Measurements from ENCODE around the gene TPRG1. TPM values are rescaled to one million over a fixed set of nuclear protein-coding genes. Genes with fewer than 3 reads are reported as not detected.

The TPRG1 gene, protein sequence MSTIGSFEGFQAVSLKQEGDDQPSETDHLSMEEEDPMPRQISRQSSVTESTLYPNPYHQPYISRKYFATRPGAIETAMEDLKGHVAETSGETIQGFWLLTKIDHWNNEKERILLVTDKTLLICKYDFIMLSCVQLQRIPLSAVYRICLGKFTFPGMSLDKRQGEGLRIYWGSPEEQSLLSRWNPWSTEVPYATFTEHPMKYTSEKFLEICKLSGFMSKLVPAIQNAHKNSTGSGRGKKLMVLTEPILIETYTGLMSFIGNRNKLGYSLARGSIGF
- total RNA-seq, result 10 to 100 TPM in 3 of 4 donors, 1 to 10 TPM in 1; 6.1 to 24.5 (median 11.9) TPM
- 1 to 10 TPM in 2 of 3 donors, under 1 TPM in 1; 0.78 to 9.9 (median 1.6) TPM for polyA plus RNA-seq
- long read RNA-seq, donor 1, partial matches to known transcripts, result 1 of 4 reads
- long read RNA-seq, donor 1, other reads (novel, unspliced or antisense), result 3 of 4 reads
- long read RNA-seq, donor 2, partial matches to known transcripts, result 0 of 2 reads
- long read RNA-seq, donor 2, other reads (novel, unspliced or antisense), result 2 of 2 reads

- Histone ChIP-seq H3K9me3 (no peaks in the 10 kb centered on the region), H3K4me3 (no peak within 1 kb of the TSS), H3K27ac (peak within 1 kb of the TSS; percentile 3), H3K36me3 (ENCODE audit: insufficient read depth in 1 of 2, low read depth in 1 of 2) (no peaks in the 10 kb centered on the region), H3K27me3 (ENCODE audit: insufficient read depth in 3 of 3, low read length in 2 of 3) (peaks cover 0 to 3% (median 0%) of the 10 kb centered on the region in 3 donors), H3K4me1 (no peaks in the 10 kb centered on the region)
- no peak for ATAC-seq
- no peak for TF ChIP-seq CTCF (IDR thresholded peaks at IDR 0.05)
- intact Hi-C loops (cut with DNase I), result no loop called here
- 74 to 88% (median 83%) methylated on average over 1 of the region's 1 CpG for WGBS, 3 donors
- DNase-seq, result no peak
Observed at GRCh38 chr3:189171707-189172106, at the start of gene TPRG1. Gene TPRG1 (plus strand): TSS chr3:189171971. CDS start chr3:189207385, 35,414 bp downstream.

DNA sequence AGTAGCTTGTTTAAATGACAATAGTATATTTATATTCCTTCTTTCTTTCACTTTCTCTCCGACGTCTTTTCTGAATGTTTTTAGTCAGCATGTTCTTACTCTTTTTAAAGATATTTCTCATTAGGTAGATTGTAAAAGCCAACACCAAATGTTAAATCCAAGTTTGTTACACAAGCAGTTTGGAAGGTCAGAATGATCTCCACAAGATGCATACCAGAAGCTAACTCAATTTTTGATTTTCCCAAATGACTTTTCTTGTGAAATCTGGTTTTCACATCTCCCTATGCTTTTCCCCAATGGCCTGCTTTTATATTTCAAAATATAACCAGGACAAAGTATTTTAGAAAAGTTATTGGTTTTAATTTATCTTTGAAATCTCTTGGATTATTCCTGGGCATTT lies 49.7 kb upstream of the TPRG1 start:
- TF ChIP-seq CTCF (IDR thresholded peaks at IDR 0.05), result no peak
- Histone ChIP-seq H3K27me3 (ENCODE audit: insufficient read depth in 3 of 3, low read length in 2 of 3) (no peaks in the 10 kb centered on the region), H3K4me3 (peak overlapping the region; percentile 39), H3K27ac (peak overlapping the region; percentile 78), H3K9me3 (no peaks in the 10 kb centered on the region), H3K4me1 (peaks cover 41% of the 10 kb centered on the region), H3K36me3 (ENCODE audit: insufficient read depth in 1 of 2, low read depth in 1 of 2) (peaks cover 0 to under 1% of the 10 kb centered on the region in 2 donors)
- intact Hi-C loops (cut with DNase I), result no loop called here
- DNase-seq (no peak), ATAC-seq (peak in 2 of 4 donors; percentile 12 to 32)
- 19 to 43% (median 30%) methylated on average over 2 of the region's 2 CpGs for WGBS, 3 donors

- WGBS, 3 donors, result 31 to 65% (median 46%) methylated on average over 5 of the region's 5 CpGs
- intact Hi-C loops (cut with DNase I), result no loop called here
- no peak for DNase-seq
- Histone ChIP-seq H3K27me3 (ENCODE audit: insufficient read depth in 3 of 3, low read length in 2 of 3) (no peaks in the 10 kb centered on the region), H3K9me3 (no peaks in the 10 kb centered on the region), H3K4me3 (peak overlapping the region; percentile 39), H3K36me3 (ENCODE audit: insufficient read depth in 1 of 2, low read depth in 1 of 2) (peaks cover 0 to 6% of the 10 kb centered on the region in 2 donors), H3K4me1 (peaks cover 40% of the 10 kb centered on the region), H3K27ac (peak overlapping the region; percentile 78)
- ATAC-seq, result peak in 3 of 4 donors; percentile 48 to 68 (median 63)
- TF ChIP-seq CTCF (IDR thresholded peaks at IDR 0.05), result no peak
Observed at GRCh38 chr3:189122526-189123205, 49.1 kb upstream of the TPRG1 start.

GRCh38 chr3:189123595-189124387 lies 48.0 kb upstream of the TPRG1 start:
- Histone ChIP-seq H3K27me3 (ENCODE audit: insufficient read depth in 3 of 3, low read length in 2 of 3) (no peaks in the 10 kb centered on the region), H3K4me1 (peaks cover 37% of the 10 kb centered on the region), H3K4me3 (peak overlapping the region; percentile 39), H3K36me3 (ENCODE audit: insufficient read depth in 1 of 2, low read depth in 1 of 2) (peaks cover 0 to 12% of the 10 kb centered on the region in 2 donors), H3K27ac (peak overlapping the region; percentile 78), H3K9me3 (no peaks in the 10 kb centered on the region)
- DNase-seq (peak; percentile 19 to 59), ATAC-seq (peak; percentile 49 to 78 (median 68))
- 12 to 35% (median 26%) methylated on average over 11 of the region's 11 CpGs for WGBS, 3 donors
- TF ChIP-seq CTCF (IDR thresholded peaks at IDR 0.05), result no peak
- intact Hi-C loops (cut with DNase I), result no loop called here
